Endothelial cell (in vitro differentiated cells): ENCODE results near the gene ARID3C. TPM values are rescaled to one million over a fixed set of nuclear protein-coding genes. Genes with fewer than 3 reads are reported as not detected.

ENCODE experiments used
- DNase-seq: peaks from one replicate; pipeline ENCODE4 v3.0.0; 2021; ENCODE audit warnings: low spot score
- H3K27ac Mint-ChIP-seq: one replicate; pipeline ENCODE4 v1.8.0; 2021; ENCODE audit warnings: mixed read lengths, inconsistent platforms; ENCODE audit not compliant: unreplicated experiment
- H3K27me3 Mint-ChIP-seq: one replicate; pipeline ENCODE4 v1.8.0; 2021; ENCODE audit warnings: mild to moderate bottlenecking, moderate library complexity, mixed read lengths, inconsistent platforms; ENCODE audit not compliant: unreplicated experiment
- H3K36me3 Mint-ChIP-seq: one replicate; pipeline ENCODE4 v1.8.0; 2021; ENCODE audit warnings: mild to moderate bottlenecking, low read depth, mixed read lengths, inconsistent platforms; ENCODE audit not compliant: unreplicated experiment
- H3K4me1 Mint-ChIP-seq: one replicate; pipeline ENCODE4 v1.8.0; 2021; ENCODE audit warnings: mild to moderate bottlenecking, mixed read lengths, inconsistent platforms; ENCODE audit not compliant: unreplicated experiment
- H3K4me3 Mint-ChIP-seq: one replicate; pipeline ENCODE4 v1.8.0; 2021; ENCODE audit warnings: mild to moderate bottlenecking, mixed read lengths, inconsistent platforms; ENCODE audit not compliant: unreplicated experiment
- H3K9me3 Mint-ChIP-seq: one replicate; pipeline ENCODE4 v1.8.0; 2021; ENCODE audit warnings: mixed read lengths, inconsistent platforms; ENCODE audit not compliant: unreplicated experiment
- total RNA-seq: library from RNA; stranded (reverse); fragmentation: NEBNext Ultra II Directional; extraction: Animal tissue kit (Norgen Biotek cat#: 25700); gene quantifications from one replicate; pipeline ENCODE4 v1.2.1, GENCODE V29; 2021; ENCODE audit not compliant: unreplicated experiment
- TF ChIP-seq, protein P1 (sequence below): fragments of 200-600 bp; sonication (generic); IDR thresholded peaks from one replicate; pipeline ENCODE4 v1.5.0; 2021; ENCODE audit warnings: antibody characterized with exemption; ENCODE audit not compliant: unreplicated experiment

ARID3C gene
- total RNA-seq, 1 donor from 2014 or later: not detected

DNA sequence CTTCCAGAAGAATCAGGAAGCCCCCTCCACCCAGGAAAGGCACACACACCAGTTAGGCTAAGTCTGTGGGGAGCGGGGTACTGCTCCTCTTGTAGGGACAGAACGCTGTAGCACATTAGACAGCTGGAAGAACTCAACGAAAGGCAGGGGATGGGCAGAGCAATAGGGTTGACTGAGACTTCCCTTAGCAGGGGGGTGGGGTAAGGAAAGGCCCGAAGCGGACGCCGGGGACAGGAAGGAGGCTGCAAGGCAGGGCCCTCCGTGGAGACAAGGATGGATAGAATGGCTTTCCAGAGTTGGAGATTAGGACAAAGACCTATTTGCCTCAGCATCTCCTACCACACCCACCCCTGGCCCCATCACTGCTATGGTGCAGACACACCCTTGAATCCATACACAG lies 53.6 kb downstream of the ARID3C start:
- no peak overlapping the region for H3K27ac Mint-ChIP-seq
- TF ChIP-seq, protein P1, sequence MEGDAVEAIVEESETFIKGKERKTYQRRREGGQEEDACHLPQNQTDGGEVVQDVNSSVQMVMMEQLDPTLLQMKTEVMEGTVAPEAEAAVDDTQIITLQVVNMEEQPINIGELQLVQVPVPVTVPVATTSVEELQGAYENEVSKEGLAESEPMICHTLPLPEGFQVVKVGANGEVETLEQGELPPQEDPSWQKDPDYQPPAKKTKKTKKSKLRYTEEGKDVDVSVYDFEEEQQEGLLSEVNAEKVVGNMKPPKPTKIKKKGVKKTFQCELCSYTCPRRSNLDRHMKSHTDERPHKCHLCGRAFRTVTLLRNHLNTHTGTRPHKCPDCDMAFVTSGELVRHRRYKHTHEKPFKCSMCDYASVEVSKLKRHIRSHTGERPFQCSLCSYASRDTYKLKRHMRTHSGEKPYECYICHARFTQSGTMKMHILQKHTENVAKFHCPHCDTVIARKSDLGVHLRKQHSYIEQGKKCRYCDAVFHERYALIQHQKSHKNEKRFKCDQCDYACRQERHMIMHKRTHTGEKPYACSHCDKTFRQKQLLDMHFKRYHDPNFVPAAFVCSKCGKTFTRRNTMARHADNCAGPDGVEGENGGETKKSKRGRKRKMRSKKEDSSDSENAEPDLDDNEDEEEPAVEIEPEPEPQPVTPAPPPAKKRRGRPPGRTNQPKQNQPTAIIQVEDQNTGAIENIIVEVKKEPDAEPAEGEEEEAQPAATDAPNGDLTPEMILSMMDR: no peak
- no peak for DNase-seq
- H3K27me3 Mint-ChIP-seq: peaks cover 30% of the 10 kb centered on the region
- peaks cover 45% of the 10 kb centered on the region for H3K4me1 Mint-ChIP-seq
- no peaks in the 10 kb centered on the region for H3K9me3 Mint-ChIP-seq
- H3K36me3 Mint-ChIP-seq: no peaks in the 10 kb centered on the region
- H3K4me3 Mint-ChIP-seq: no peak overlapping the region

DNA sequence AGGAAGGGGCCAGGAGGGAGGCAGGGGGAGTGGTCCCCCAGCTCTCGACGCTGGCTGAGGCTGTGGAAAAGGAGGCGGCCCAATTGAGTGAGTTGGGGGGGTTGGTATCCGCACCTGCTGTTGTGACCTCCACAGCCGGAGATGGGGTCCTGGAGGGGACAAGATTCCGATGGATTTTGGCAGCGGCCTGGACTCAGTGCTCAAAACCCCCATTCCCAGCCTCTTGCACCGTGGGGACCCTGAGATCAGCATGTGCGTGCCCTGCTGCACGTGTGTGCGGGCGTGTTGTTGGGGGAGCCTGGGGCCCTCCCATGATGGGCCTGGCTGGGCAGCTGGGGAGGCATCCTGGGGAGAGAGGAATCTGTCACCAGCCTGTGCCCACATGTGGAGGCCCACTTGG lies 54.3 kb downstream of the ARID3C start:
- no peak for DNase-seq
- Mint-ChIP-seq H3K4me3 (no peak overlapping the region), H3K27ac (no peak overlapping the region), H3K36me3 (no peaks in the 10 kb centered on the region), H3K9me3 (no peaks in the 10 kb centered on the region), H3K4me1 (peaks cover 45% of the 10 kb centered on the region), H3K27me3 (peaks cover 29% of the 10 kb centered on the region)
- TF ChIP-seq, protein P1: no peak

DNA sequence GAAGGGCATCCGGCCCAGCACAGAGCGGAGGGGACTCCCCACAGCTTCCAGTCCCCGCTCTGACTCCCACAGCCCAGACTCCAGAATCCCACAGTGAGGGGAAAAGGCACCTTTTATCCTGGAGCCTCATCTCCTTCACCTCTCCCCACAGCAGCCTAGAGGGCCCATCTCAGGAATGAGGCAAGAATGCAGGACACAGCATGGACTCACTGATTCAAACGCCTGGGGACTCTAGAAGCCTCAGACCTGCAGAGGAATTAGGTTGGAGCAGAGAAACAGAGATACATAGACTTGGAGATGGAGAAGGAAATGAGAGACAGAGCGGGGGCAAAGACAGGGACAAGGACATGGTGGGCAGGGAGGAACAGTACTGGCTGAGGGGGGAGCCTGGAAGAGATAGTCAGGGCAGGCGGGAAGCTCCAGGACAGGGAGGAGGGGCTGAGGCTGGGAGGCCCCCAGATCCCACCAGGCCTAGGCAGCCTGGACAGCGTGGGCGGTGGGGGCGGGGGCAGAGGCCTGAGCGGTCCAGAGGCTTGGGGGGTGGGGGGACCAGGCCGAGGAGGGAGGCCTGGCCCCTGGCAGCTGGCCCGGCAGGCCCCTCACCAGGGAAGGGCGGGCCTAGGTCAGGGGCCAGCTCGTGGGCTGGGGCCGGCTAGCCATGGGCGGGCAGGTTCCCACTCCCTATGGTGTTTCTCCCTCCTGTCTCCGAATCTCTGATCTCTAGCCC lies 55.1 kb downstream of the ARID3C start:
- H3K9me3 Mint-ChIP-seq: no peaks in the 10 kb centered on the region
- no peaks in the 10 kb centered on the region for H3K36me3 Mint-ChIP-seq
- TF ChIP-seq, protein P1: no peak
- no peak overlapping the region for H3K27ac Mint-ChIP-seq
- H3K27me3 Mint-ChIP-seq: peaks cover 25% of the 10 kb centered on the region
- H3K4me3 Mint-ChIP-seq: no peak overlapping the region
- no peak for DNase-seq
- H3K4me1 Mint-ChIP-seq: peaks cover 39% of the 10 kb centered on the region

DNA sequence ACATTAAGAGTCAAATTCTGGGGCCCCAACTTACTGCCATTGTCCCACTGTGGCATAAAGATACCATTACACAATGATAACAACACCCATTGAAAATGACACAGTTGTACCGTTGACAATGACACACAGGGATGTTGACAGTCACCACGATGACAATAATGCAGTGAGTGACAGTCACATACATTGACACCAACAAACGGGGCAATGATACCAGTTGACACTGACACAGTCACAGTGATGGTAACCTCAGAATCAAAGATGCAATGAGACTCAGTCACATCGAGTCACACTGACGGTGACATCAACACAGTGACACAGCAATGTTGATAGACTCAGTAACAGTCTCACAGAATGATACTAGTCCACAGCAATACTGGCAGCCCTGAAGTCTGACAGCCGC lies 56.2 kb downstream of the ARID3C start:
- H3K27me3 Mint-ChIP-seq: peaks cover 22% of the 10 kb centered on the region
- no peaks in the 10 kb centered on the region for H3K9me3 Mint-ChIP-seq
- DNase-seq: no peak
- TF ChIP-seq, protein P1: no peak
- H3K4me1 Mint-ChIP-seq: peaks cover 36% of the 10 kb centered on the region
- no peak overlapping the region for H3K27ac Mint-ChIP-seq
- H3K4me3 Mint-ChIP-seq: no peak overlapping the region
- no peaks in the 10 kb centered on the region for H3K36me3 Mint-ChIP-seq

DNA sequence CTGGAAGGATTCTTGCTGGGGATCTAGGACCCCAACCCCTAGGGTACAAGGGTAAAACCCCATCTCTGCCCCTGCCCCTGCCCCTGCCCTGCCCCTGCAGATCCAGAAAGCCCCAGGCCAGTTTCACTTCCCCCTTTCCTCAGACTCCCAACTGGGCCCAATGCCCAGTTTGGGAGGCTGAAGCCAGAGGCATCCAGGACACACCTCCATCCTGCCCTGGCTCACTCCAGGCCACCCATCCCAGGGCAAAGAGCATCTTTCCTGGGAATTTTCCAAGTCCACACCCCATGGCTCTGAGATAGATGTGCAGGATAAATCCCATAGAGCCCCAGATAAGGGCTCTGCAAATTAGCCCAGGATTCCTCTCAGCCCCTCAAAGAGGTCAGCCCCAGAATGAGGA lies 56.8 kb downstream of the ARID3C start:
- no peak for DNase-seq
- H3K27me3 Mint-ChIP-seq: peaks cover 22% of the 10 kb centered on the region
- H3K36me3 Mint-ChIP-seq: no peaks in the 10 kb centered on the region
- no peaks in the 10 kb centered on the region for H3K9me3 Mint-ChIP-seq
- TF ChIP-seq, protein P1: no peak
- no peak overlapping the region for H3K4me3 Mint-ChIP-seq
- no peak overlapping the region for H3K27ac Mint-ChIP-seq
- H3K4me1 Mint-ChIP-seq: peaks cover 33% of the 10 kb centered on the region
